Fibroblast of mammary gland (primary cell): Measurements from ENCODE around the gene PAIP2.

ENCODE experiments used
- DNase-seq: peaks from one replicate; pipeline ENCODE4 v3.0.0-alpha.2; 2010; ENCODE audit warnings: low read depth
- H3K4me3 ChIP-seq: 2 replicates; pipeline ENCODE4 v1.5.1; 2011; ENCODE audit warnings: low read depth, mild to moderate bottlenecking, low read length, moderate library complexity; ENCODE audit not compliant: control insufficient read depth
- CTCF ChIP-seq: conservative IDR thresholded peaks from 2 replicates; pipeline ENCODE4 v1.5.1; 2011; ENCODE audit warnings: low read depth, low read length, inconsistent platforms; ENCODE audit not compliant: control insufficient read depth, insufficient read depth

Gene PAIP2

GRCh38 chr5:139296198-139296597 is 45.5 kb upstream of the PAIP2 start:
- H3K4me3 ChIP-seq = no peak overlapping the region
- no peak for TF ChIP-seq CTCF
- no peak for DNase-seq

- H3K4me3 ChIP-seq = no peak overlapping the region
- DNase-seq = no peak
- TF ChIP-seq CTCF = no peak
These were observed 44.8 kb upstream of the PAIP2 start for GRCh38 chr5:139296862-139297326.

- no peak overlapping the region for H3K4me3 ChIP-seq
- no peak for DNase-seq
- TF ChIP-seq CTCF = no peak
These were observed 44.1 kb upstream of the PAIP2 start for GRCh38 chr5:139297439-139298133.

DNA sequence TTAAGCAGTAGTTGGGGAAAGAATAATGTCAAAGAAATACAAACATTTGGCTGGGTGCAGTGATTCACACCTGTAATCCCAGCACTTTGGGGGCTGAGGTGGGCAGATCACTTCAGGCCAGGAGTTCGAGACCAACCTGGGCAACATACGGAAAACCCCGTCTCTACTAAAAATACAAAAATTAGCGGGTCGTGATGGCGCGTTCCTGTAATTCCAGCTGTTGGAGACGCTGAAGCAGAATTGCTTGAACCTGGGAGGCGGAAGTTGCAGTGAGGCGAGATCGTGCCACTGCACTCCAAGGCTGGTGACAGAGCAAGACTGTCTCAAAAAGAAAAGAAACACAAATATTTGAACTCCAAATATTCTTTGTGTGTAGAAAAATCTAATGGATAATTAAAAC is 43.4 kb upstream of the PAIP2 start:
- TF ChIP-seq CTCF = no peak

GRCh38 chr5:139299486-139299885 is 42.2 kb upstream of the PAIP2 start:
- no peak for DNase-seq
- H3K4me3 ChIP-seq = no peak overlapping the region
- no peak for TF ChIP-seq CTCF

More for the DNA sequence above, 43.4 kb upstream of the PAIP2 start:
- no peak overlapping the region for H3K4me3 ChIP-seq
- no peak for DNase-seq

DNA sequence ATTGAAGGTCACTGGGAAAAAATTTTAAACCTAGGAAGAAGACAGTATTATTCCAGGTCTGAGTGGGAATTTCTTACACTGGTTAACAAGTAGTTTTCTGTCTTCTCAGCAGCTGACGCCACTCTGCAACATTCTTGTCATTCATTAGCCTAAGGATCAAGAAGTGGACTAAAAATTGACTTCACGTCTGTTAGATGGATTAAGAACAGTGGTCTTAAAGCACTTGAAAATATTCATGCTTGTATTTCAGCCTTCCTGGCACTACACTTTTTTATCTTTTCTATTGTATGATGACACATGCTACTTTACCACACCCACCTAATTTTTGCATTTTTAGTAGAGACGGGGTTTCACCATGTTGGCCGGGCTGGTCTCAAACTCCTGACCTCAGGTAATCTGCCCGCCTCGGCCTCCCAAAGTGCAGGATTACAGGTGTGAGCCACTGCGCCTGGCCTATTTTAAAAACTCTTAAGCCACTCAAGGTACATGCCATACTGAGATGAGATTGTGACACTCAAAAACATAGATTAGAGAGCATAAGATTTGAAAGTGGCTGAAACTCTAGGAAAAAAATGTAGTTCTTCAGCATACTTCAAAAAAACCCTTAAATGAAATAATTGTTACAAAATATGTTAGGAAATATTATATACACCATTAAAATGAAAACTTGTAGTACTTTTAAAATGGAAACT is 39.7 kb upstream of the PAIP2 start:
- H3K4me3 ChIP-seq = no peak overlapping the region
- DNase-seq = no peak
- TF ChIP-seq CTCF = no peak
